IMR-90 (cell line): Measurements from ENCODE around the gene CTBP1. TPM values are rescaled to one million over a fixed set of nuclear protein-coding genes. Genes with fewer than 3 reads are reported as not detected.

Experiments used
- ATAC-seq: fragments of 200-7000 bp; cut with Tn5 transposase; 2 replicates; pipeline ENCODE4 v1.9.1; 2020; ENCODE audit warnings: low read depth, mild to moderate bottlenecking, moderate library complexity
- BruUV-seq: library from RNA; stranded (reverse); fragments of 400-500 nt; replicated peaks from 2 replicates; lab custom pipeline; 2021; lab: Mats Ljungman, UMichigan
- CTCF ChIA-PET: fragments of 300-600 bp; formaldehyde crosslinking; extraction: SDS; loops from one replicate; lab custom pipeline; 2021; ENCODE audit warnings: antibody characterized with exemption; lab: Yijun Ruan, JAX
- POLR2A ChIA-PET: fragments of 300-600 bp; sonication (Branson Sonifier 250); formaldehyde crosslinking; loops from one replicate; lab custom pipeline; 2022; ENCODE audit warnings: antibody characterized with exemption; ENCODE audit not compliant: unreplicated experiment; lab: Charles Lee
- DNase-seq: peaks from one replicate; pipeline ENCODE4 v3.0.0; 2013
- H2AFZ ChIP-seq: replicated peaks from 2 replicates; pipeline ENCODE3; 2013; ENCODE audit warnings: low read length, mild to moderate bottlenecking; ENCODE audit not compliant: poor library complexity
- H2AK5ac ChIP-seq: 2 replicates; pipeline ENCODE4 v1.6.1; 2013; ENCODE audit warnings: low read depth, low read length, inconsistent platforms
- H2AK9ac ChIP-seq: replicated peaks from 2 replicates; pipeline ENCODE3; 2013; ENCODE audit warnings: mild to moderate bottlenecking, low read depth, low read length, moderate library complexity; ENCODE audit not compliant: poor library complexity
- H2BK120ac ChIP-seq: 2 replicates; pipeline ENCODE4 v1.6.1; 2013; ENCODE audit warnings: low read depth, low read length, inconsistent platforms
- H2BK15ac ChIP-seq: 3 replicates; pipeline ENCODE4 v1.6.1; 2013; ENCODE audit warnings: low read depth, low read length, inconsistent platforms
- H2BK20ac ChIP-seq: 2 replicates; pipeline ENCODE4 v1.6.1; 2013; ENCODE audit warnings: low read depth, mild to moderate bottlenecking, inconsistent platforms, low read length, moderate library complexity
- H2BK5ac ChIP-seq: 2 replicates; pipeline ENCODE4 v1.6.1; 2013; ENCODE audit warnings: mild to moderate bottlenecking, low read depth, low read length, inconsistent platforms; ENCODE audit not compliant: poor library complexity, severe bottlenecking
- H3K14ac ChIP-seq: replicated peaks from 2 replicates; pipeline ENCODE4 v1.6.1; 2013; ENCODE audit warnings: low read depth, low read length, inconsistent platforms
- H3K18ac ChIP-seq: 2 replicates; pipeline ENCODE4 v1.6.1; 2013; ENCODE audit warnings: low read depth, low read length, control low read depth
- H3K23ac ChIP-seq: 2 replicates; pipeline ENCODE4 v1.6.1; 2013; ENCODE audit warnings: low read depth, low read length, inconsistent platforms
- H3K27ac ChIP-seq: 2 replicates; pipeline ENCODE4 v1.5.1; 2013; ENCODE audit warnings: mild to moderate bottlenecking, control low read depth, low read length; ENCODE audit not compliant: insufficient read depth
- H3K27me3 ChIP-seq: 2 replicates; pipeline ENCODE4 v1.6.1; 2013; ENCODE audit warnings: low read length; ENCODE audit not compliant: control insufficient read depth, insufficient read depth
- H3K36me3 ChIP-seq: 2 replicates; pipeline ENCODE4 v1.6.1; 2013; ENCODE audit warnings: low read length, mixed read lengths; ENCODE audit not compliant: control insufficient read depth, insufficient read depth
- H3K4ac ChIP-seq: 2 replicates; pipeline ENCODE4 v1.6.1; 2013; ENCODE audit warnings: low read depth, low read length, inconsistent platforms
- H3K4me1 ChIP-seq: 2 replicates; pipeline ENCODE4 v1.6.1; 2013; ENCODE audit warnings: low read length, mixed read lengths; ENCODE audit not compliant: control insufficient read depth, insufficient read depth
- H3K4me2 ChIP-seq: 2 replicates; pipeline ENCODE4 v1.6.1; 2013; ENCODE audit warnings: low read depth, mild to moderate bottlenecking, control low read depth, low read length, moderate library complexity
- H3K4me3 ChIP-seq: 2 replicates; pipeline ENCODE4 v1.5.1; 2013; ENCODE audit warnings: low read depth, mild to moderate bottlenecking, control low read depth, low read length, moderate library complexity; ENCODE audit not compliant: insufficient read depth
- H3K56ac ChIP-seq: 2 replicates; pipeline ENCODE4 v1.6.1; 2013; ENCODE audit warnings: low read length, inconsistent platforms; ENCODE audit not compliant: insufficient read depth; ENCODE audit errors: extremely low read depth
- H3K79me1 ChIP-seq, 2 experiments: 2 replicates each; pipeline ENCODE4 v1.6.1; 2013; ENCODE audit warnings: low read length in 2 of 2, inconsistent platforms in 1 of 2, low read depth in 1 of 2
- H3K9ac ChIP-seq: 2 replicates; pipeline ENCODE4 v1.6.1; 2013; ENCODE audit warnings: low read depth, low read length, control low read depth
- H3K9me1 ChIP-seq: 2 replicates; pipeline ENCODE4 v1.6.1; 2013; ENCODE audit warnings: low read length, inconsistent platforms; ENCODE audit not compliant: insufficient read depth
- H3K9me3 ChIP-seq: 2 replicates; pipeline ENCODE4 v1.6.1; 2013; ENCODE audit warnings: low read length; ENCODE audit not compliant: control insufficient read depth, insufficient read depth
- H4K20me1 ChIP-seq: 2 replicates; pipeline ENCODE4 v1.6.1; 2013; ENCODE audit warnings: low read length, inconsistent platforms; ENCODE audit not compliant: insufficient read depth
- H4K5ac ChIP-seq: 2 replicates; pipeline ENCODE4 v1.6.1; 2013; ENCODE audit warnings: mild to moderate bottlenecking, low read depth, low read length, control low read depth
- H4K8ac ChIP-seq, 2 experiments: 2 replicates each; pipeline ENCODE4 v1.6.1; 2013; ENCODE audit warnings: low read depth in 2 of 2, low read length in 2 of 2, control low read depth in 1 of 2, inconsistent platforms in 1 of 2
- H4K91ac ChIP-seq: 2 replicates; pipeline ENCODE4 v1.6.1; 2013; ENCODE audit warnings: low read depth, low read length, inconsistent platforms; ENCODE audit not compliant: insufficient read depth
- POLR2A ChIP-seq: IDR thresholded peaks from 2 replicates; pipeline ENCODE4 v1.6.1; 2012; ENCODE audit warnings: mild to moderate bottlenecking, low read depth, low read length
- WGBS, 2 experiments: methylation state at CpG; one replicate each; pipeline versions ENCODE4 v1.1.5 to v1.1.7; 2013; ENCODE audit warnings: missing lambda C conversion rate in 2 of 2; ENCODE audit not compliant: insufficient read length in 1 of 2; ENCODE audit errors: extremely low coverage in 2 of 2; 5-methylcytosine and 5-hydroxymethylcytosine counted together
- dilution Hi-C: fragments of 300-500 bp; cut with HindIII; formaldehyde crosslinking; loops from one replicate; pipeline ENCODE4 v1.14.3; 2018; ENCODE audit warnings: low sequenced_read_pairs; ENCODE audit not compliant: unreplicated experiment
- in situ Hi-C: fragments of 300-500 bp; cut with MboI; formaldehyde crosslinking; loops from 3 replicates; pipeline ENCODE4 v1.14.3; 2019; ENCODE audit warnings: low sequenced_read_pairs, inconsistent platforms, mixed read lengths
- intact Hi-C: fragments of 100-400 bp; cut with micrococcal nuclease; formaldehyde crosslinking; loops from 2 replicates; pipeline ENCODE4 v1.10.0; 2022
- polyA plus RNA-seq, 3 experiments: library from polyadenylated mRNA; depleted of rRNA; stranded (reverse); fragments of >200 nt; gene quantifications; 2 replicates each; pipeline ENCODE4 v1.2.3, GENCODE V29; 2012; ENCODE audit warnings: low replicate concordance in 1 of 3
- total RNA-seq: library from RNA; depleted of rRNA; stranded (reverse); fragments of >200 nt; gene quantifications from 2 replicates; pipeline ENCODE4 v1.2.3, GENCODE V29; 2012

CTBP1 gene
- total and polyA plus RNA-seq, 2 of the 4 experiments (the other 2 are of a cell fraction): 147 to 212 TPM

- no TSS peak for BruUV-seq
- TF ChIP-seq POLR2A: no peak
- intact Hi-C loops: no loop called here
Observed at GRCh38 chr4:1211371-1211770, 37.6 kb downstream of the CTBP1 start.

More at GRCh38 chr4:1211371-1211770, 37.6 kb downstream of the CTBP1 start:
- no peak overlapping the region for H3K14ac ChIP-seq
- H3K23ac ChIP-seq: no peak overlapping the region
- H4K91ac ChIP-seq: peak overlapping the region; percentile 15; the same call in 1 of the 2 replicates
- H2BK5ac ChIP-seq: peak overlapping the region; percentile 4
- in situ Hi-C loops: no loop called here
- no peak overlapping the region for H3K4me3 ChIP-seq
- peaks cover 0 to 45% of the 10 kb centered on the region in 2 experiments for H3K79me1 ChIP-seq
- ATAC-seq: no peak
- peak overlapping the region; percentile 95 for H3K4ac ChIP-seq
- no peak overlapping the region for H2AFZ ChIP-seq
- no peaks in the 10 kb centered on the region for H3K27me3 ChIP-seq
- H2BK20ac ChIP-seq: no peak overlapping the region
- H3K56ac ChIP-seq: no peak overlapping the region
- peak overlapping the region in 1 of 2 experiments; percentile 6; a peak in 3 of 4 replicates for H4K8ac ChIP-seq
- H3K27ac ChIP-seq: peak overlapping the region; percentile 51; the same call in 1 of the 2 replicates
- no peaks in the 10 kb centered on the region for H3K9me3 ChIP-seq
- WGBS, 2 experiments: no CpG with 5 or more reads among the region's 13 CpGs
- 0 out of 2 replicates have a peak overlapping the region, but pooled peaks have one; percentile 7 for H4K5ac ChIP-seq
- H2AK9ac ChIP-seq: no peak overlapping the region
- no peak overlapping the region for H3K9ac ChIP-seq
- peaks cover 19% of the 10 kb centered on the region for H3K9me1 ChIP-seq
- POLR2A ChIA-PET: no interaction called here
- peak overlapping the region; percentile 53; the same call in 1 of the 2 replicates for H2BK120ac ChIP-seq
- dilution Hi-C loops: no loop called here
- H3K36me3 ChIP-seq: peaks cover 56% of the 10 kb centered on the region
- peaks cover 34% of the 10 kb centered on the region for H3K4me1 ChIP-seq
- H2BK15ac ChIP-seq: no peak overlapping the region
- no peak overlapping the region for H3K18ac ChIP-seq
- DNase-seq: no peak
- CTCF ChIA-PET: no interaction called here
- peak overlapping the region; percentile 57; the same call in 1 of the 2 replicates for H2AK5ac ChIP-seq
- no peaks in the 10 kb centered on the region; the same call in 1 of the 2 replicates for H4K20me1 ChIP-seq
- H3K4me2 ChIP-seq: no peak overlapping the region
